Bronchial epithelial cell (primary cell): Measurements from ENCODE around the gene FAM13C. TPM values are rescaled to one million over a fixed set of nuclear protein-coding genes. Genes with fewer than 3 reads are reported as not detected.

Experiments used
- DNase-seq: peaks from one replicate; pipeline ENCODE4 v3.0.0-alpha.2; 2010; ENCODE audit warnings: low read depth
- FAIRE-seq: peaks from 2 replicates; lab custom pipeline; 2011; peaks lifted over from hg19 to GRCh38; lab: Jason Lieb, UNC
- H3K27me3 ChIP-seq: 2 replicates; pipeline ENCODE4 v1.5.1; 2011; ENCODE audit warnings: low read length; ENCODE audit not compliant: control insufficient read depth, insufficient read depth
- H3K36me3 ChIP-seq: 2 replicates; pipeline ENCODE4 v1.5.1; 2011; ENCODE audit warnings: low read length; ENCODE audit not compliant: control insufficient read depth, insufficient read depth
- H3K4me3 ChIP-seq: 2 replicates; pipeline ENCODE4 v1.5.1; 2011; ENCODE audit warnings: mild to moderate bottlenecking, low read depth, low read length, control low read depth
- total RNA-seq: library from RNA; depleted of rRNA; stranded (reverse); fragments of >200 nt; gene quantifications from 2 replicates; pipeline ENCODE4 v1.2.1, GENCODE V29; 2014
- TF ChIP-seq, protein P1 (sequence below): IDR thresholded peaks from 2 replicates; pipeline ENCODE4 v1.5.1; 2011; ENCODE audit warnings: mild to moderate bottlenecking, moderate library complexity, low read length, control low read depth, inconsistent platforms; ENCODE audit not compliant: insufficient read depth, severe bottlenecking

The FAM13C gene
- total RNA-seq, 1 donor from 2014 or later: under 0.01 TPM

DNA sequence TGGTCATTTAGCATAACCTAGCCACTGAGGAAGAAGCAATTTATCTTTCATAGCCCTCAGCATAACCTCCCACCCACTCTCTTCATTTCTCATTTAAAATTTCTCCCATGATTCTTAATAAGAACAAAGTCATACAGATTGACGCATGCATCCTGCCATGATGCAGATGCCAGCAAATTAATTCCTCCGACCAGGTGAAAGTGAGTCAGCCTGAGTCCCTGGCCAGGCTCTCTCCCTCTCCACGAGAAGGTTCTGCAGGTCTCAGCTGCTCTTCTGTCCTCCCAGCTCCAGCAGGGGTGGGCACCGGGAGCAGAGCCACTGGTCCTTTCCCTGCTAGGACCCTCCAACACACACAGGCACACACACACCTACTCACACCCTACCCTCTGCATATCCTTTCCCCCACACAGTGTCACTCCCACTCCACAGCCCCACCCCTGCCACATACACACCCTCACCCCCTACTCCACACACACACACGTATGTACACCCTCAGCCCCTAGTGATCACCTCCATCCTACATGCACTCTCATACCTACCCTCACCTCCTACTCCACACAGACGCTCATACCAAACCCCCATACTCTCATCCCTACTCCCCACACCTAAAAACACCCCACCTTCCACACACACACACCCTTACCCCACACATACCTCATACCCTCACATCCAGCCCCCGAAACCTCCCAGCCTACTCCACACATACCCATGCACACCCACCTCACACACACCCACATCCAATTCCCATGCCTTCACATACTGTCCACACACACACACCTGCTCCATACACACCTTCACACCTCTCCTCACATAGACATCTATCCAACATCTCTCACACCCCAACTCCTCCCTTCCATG is 78.0 kb downstream of the FAM13C start:
- FAIRE-seq (peak; percentile 97), DNase-seq (peak; percentile 29)
- no peak overlapping the region for H3K4me3 ChIP-seq

DNA sequence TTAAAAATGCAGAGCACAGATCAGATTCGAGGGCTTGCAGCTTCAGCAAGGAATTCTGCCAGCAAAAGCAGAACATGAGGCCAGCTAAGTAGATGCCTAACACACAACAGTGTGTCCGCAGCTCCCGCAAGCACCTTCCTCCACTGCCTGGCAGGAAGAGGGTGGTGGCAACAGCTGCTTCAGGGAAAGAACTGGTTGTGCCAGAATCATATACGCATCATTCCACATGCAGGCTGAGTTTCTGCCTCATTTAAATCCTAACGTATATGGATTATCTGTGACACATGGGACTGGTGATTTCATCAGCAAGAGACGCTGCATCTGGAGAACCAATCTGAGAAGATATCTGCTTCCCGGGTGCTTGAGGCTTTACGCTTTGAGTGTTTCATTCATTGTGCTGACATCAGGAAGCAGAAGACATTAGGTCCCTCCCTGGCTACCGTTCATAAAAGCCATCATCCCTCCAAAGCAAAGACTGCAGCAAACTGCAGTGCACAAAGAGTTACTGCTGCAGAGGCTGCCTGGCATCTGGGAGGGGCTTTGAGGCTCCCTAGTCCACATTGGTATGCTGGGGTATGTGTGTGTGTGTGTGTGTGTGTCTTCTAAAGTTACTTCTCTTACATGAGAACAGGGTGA is 78.8 kb downstream of the FAM13C start:
- Histone ChIP-seq H3K36me3 (no peaks in the 10 kb centered on the region), H3K27me3 (no peaks in the 10 kb centered on the region), H3K4me3 (no peak overlapping the region)
- DNase-seq (peak; percentile 18), FAIRE-seq (peak; percentile 70)
- TF ChIP-seq, protein P1, sequence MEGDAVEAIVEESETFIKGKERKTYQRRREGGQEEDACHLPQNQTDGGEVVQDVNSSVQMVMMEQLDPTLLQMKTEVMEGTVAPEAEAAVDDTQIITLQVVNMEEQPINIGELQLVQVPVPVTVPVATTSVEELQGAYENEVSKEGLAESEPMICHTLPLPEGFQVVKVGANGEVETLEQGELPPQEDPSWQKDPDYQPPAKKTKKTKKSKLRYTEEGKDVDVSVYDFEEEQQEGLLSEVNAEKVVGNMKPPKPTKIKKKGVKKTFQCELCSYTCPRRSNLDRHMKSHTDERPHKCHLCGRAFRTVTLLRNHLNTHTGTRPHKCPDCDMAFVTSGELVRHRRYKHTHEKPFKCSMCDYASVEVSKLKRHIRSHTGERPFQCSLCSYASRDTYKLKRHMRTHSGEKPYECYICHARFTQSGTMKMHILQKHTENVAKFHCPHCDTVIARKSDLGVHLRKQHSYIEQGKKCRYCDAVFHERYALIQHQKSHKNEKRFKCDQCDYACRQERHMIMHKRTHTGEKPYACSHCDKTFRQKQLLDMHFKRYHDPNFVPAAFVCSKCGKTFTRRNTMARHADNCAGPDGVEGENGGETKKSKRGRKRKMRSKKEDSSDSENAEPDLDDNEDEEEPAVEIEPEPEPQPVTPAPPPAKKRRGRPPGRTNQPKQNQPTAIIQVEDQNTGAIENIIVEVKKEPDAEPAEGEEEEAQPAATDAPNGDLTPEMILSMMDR: no peak

More for the DNA sequence above, 78.0 kb downstream of the FAM13C start:
- TF ChIP-seq, protein P1: no peak
- H3K36me3 ChIP-seq: no peaks in the 10 kb centered on the region
- H3K27me3 ChIP-seq: no peaks in the 10 kb centered on the region

DNA sequence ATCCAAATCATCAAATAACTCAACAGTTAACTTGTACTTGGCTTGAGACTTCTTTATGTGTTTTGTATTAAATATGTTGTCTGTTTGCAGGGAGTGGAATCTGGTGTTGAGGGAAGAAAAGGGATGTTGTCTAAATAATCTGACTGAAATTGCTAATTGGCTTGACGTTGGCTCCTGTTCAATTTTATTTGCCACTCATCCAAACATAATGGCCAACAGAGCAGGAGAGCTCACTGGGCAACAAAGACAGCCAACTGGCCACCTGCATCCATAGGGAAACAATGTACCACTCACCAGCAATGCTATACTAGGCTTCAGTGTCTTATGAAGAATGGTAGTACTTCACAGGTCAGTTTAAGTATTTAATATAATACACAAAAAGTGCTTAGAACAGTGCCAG is 80.5 kb downstream of the FAM13C start:
- DNase-seq: no peak
- Histone ChIP-seq H3K36me3 (no peaks in the 10 kb centered on the region), H3K27me3 (no peaks in the 10 kb centered on the region), H3K4me3 (no peak overlapping the region)
- TF ChIP-seq, protein P1: no peak
- FAIRE-seq: no peak

DNA sequence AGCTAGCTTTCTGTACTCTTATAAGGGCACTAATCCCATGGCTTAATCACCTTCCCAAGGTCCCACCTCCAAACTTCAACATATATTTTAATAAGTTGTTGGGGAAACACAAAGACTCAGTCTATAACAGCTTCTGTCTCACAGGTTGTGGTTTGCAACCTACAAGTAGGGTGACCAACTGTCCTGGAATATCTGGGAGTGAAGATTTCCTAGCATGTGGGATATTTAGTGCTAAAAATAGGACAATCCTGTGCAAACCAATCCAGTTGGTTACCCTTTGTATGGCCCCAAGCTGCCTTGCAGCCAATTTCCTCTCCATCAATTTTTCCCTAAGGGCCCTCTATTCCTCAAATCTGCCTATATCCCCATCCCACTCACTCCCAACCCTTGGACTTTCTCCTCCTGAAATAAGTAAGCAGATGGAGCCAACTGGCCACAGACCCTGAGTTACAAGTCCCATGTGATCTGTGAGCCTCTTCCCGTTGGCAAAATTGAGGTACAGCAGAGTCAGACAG is 82.3 kb downstream of the FAM13C start:
- H3K27me3 ChIP-seq: no peaks in the 10 kb centered on the region
- FAIRE-seq: no peak
- no peak for DNase-seq
- H3K36me3 ChIP-seq: no peaks in the 10 kb centered on the region
- TF ChIP-seq, protein P1: no peak
- no peak overlapping the region for H3K4me3 ChIP-seq

DNA sequence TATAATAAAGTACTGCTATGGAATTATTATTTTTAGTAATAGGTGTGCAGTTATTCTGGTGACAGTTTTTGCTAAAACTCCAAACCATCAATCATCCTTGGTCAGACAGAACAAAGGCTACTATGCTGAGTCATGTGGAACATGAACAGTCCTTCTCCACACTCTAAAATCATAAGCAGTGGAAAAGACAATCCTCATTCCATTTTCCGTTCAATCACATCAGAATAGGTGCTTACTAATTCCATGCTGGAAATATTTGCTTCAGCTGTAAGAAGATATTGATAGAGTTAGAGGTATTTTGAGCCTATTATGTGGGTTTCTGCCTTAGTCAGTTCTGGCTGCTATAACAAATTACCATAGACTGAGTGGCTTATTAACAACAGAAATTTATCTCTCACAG is 82.9 kb downstream of the FAM13C start:
- H3K27me3 ChIP-seq: no peaks in the 10 kb centered on the region
- no peak overlapping the region for H3K4me3 ChIP-seq
- TF ChIP-seq, protein P1: no peak
- no peak for FAIRE-seq
- DNase-seq: no peak
- no peaks in the 10 kb centered on the region for H3K36me3 ChIP-seq
